Hindlimb muscle (tissue), 1 donor: ENCODE measurements around the gene SNRPB2. TPM values are rescaled to one million over a fixed set of nuclear protein-coding genes. Genes with fewer than 3 reads are reported as not detected.

ENCODE experiments used
- DNase-seq: peaks from one replicate; pipeline ENCODE4 v3.0.0-alpha.2; 2013
- polyA plus RNA-seq: library from polyadenylated mRNA; unstranded; fragments of 120-200 nt; gene quantifications from one replicate; pipeline ENCODE4 v1.2.1, GENCODE V29; 2013; ENCODE audit not compliant: insufficient read length

Gene SNRPB2
- polyA plus RNA-seq, result 60.8 TPM

DNA sequence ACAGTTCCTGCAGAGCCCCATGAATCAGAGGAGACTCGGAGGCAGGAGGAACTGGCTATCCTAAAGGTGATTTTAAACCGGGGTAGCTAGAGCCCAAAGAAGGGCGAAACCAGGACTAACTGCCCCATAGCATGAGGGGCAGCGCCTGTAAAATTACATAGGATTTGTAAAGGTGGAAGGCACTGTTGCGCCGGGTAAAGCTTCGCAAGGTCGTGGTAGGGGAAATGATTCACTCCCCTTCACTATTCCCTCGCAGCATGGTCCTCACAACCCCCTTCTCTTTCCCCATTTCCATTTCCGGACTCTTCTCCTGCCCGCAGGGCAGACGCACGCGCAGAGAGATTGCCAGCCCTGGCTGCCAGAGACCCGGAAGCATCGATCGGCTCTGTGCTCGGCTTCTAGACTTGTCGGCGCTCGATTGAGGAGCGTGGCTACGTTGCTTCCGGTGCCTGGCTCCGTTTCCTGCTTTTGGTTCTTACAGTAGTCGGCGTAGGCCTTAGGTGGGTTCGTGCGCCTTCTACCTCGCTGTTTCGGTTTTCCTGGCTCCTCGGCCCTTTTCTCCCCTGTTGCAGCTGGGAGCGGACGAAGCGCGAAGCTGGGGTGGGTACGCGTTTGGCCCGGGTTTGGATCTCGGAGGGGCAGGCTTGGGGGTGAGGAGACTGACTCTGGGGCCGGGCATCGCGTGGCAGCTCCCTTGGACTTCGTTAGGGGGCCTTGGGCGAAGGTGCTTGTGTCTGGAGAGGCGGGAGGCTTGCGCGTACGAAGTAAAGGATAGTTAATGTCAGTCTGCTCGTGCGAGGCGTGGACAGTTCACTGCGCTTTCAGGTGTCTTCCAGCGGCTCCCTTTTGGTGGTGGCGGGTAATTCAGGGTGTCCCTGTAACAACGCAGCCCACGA, at the start of gene SNRPB2:
TSS of gene SNRPB2 (plus strand) at position 462 of the 896 bp plus-strand sequence. CDS start 1,677 bp downstream, outside the sequence.
- peak; percentile 95 for DNase-seq

DNA sequence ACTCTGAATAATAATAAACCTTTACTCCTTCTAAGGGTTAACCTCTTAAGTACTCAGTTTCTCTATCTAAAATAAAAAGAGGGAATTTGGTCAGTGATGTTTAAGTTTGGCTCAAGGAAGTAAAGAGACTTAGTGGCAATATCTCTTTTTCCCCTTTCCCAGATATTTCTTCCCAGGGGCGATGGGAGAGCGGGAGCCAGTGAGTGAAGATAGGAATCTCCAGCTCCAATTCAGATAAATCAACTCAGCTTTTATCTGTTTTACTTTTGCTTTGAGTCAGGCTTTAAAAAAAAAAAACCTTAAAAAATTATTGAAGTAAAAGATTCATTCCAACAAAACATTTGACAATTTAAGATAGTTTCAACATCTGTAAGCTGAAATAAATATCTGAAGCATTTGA, 45.4 kb upstream of the SNRPB2 start:
- DNase-seq, result no peak

DNA sequence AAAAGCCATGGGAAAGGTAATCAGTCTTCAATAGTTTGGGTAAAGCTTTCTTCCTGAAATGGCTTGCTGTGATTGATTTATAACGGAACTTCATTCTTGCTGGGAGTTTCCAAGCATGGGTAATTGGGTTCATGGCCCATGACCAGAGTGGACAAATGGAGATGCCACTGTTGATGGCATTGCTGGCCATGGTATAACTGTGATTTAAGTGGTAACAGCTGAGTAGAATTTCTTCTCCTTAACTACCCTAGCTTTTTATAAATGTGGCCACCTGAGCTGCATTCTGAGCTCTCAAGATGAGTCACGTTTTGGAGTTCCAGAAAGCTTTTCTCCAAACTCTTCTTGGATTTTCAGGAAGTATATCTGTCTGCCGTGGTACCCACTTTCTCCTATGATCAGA, 39.9 kb upstream of the SNRPB2 start:
- no peak for DNase-seq

DNA sequence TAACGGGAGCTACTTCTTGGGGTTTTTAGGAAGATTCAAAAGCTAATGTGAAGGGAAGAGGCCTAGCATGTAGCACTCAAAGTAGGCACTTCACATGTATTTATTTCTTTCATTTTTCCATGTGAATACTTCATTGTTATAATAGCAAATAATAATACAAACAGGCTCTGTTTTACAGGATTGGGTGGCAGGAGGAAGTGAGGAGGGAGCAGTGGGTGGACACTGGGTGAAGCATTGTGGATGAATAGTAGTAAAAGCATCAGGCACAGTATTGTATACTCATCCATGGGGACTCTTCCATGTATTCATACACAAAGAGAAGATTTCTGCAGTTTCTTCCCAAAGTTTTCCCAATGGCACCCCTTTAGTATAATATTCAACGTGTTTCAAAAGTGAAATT, 38.4 kb upstream of the SNRPB2 start:
- DNase-seq, result no peak

GRCh38 chr20:16692009-16692408, 37.8 kb upstream of the SNRPB2 start:
- DNase-seq, result no peak

DNA sequence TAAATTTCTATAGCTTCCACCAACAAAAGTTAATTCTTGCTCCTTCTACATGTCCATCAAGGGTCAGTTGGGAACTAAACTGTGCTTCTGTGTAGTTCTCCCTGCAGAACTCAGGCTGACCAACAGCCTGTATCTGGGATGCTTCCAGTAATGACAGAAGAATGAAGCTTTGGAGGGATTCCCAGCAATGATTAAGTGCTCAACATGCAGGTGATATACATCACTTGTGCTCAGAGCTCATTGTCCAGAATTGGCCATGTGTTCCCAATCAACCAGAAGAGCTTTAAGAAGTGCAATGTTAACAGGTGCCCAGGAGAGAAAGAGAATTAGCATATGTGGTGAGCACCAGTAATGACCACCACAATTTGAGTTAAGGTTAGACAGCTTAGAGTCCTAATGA, 37.4 kb upstream of the SNRPB2 start:
- no peak for DNase-seq

DNA sequence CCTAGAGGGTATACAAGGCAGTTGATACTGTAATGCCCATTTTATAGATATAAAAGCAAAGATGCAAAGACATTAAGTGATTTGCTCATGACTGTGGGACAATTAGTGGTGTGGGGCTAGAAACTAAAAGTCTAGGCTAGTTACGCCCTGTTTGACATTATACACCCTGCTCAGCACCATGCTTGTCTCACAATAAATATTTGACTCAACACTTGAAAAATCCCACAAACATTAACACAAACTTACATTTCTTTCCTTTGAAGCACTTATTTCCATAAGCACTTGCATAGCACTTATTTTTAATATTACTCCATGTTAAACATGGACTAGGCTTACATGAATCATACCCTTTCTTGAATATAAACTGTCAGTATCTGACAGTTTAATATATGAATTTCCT, 36.5 kb upstream of the SNRPB2 start:
- no peak for DNase-seq

DNA sequence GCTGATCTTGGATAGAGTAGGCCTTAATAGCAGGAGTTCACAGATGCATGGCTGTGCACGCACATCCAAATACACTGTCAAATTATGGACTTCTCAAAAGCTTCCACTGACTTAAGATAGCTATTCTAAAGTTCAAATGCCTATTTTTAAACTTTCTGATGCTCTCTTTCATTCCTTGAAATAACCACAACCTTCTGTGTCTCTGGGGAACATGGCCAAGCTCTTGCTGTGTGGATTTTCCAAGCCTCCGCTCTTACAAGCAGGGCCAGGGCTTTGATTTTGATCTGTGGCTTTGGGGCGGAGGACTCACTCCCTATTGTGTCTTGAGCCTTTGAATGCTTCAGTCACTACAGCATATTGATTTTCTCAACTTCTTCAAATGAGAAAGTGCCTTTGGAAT, 35.7 kb upstream of the SNRPB2 start:
- no peak for DNase-seq

GRCh38 chr20:16695628-16696027, 34.2 kb upstream of the SNRPB2 start:
- DNase-seq, result no peak

- no peak for DNase-seq
Measured at GRCh38 chr20:16699293-16699692, 30.5 kb upstream of the SNRPB2 start.

DNA sequence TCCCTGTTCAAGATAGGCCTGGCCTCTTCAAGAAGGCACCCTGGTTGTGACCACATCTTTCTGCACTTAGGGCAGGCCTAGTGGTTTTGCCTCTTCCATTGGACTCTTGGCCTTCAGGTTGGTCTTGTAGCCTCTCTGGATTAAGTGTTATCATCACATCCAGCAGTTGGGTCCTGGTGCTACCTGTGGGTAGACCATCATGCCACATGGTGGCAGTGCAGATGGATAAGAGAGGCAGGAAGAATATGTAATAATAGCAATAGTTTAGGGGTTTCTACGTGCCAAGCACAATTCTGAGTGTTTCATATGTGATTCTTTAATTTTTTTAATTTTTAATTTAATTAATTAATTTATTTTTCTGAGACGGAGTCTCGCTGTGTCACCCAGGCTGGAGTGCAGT, 28.5 kb upstream of the SNRPB2 start:
- no peak for DNase-seq

GRCh38 chr20:16703570-16703969, 26.3 kb upstream of the SNRPB2 start:
- DNase-seq, result no peak

GRCh38 chr20:16707674-16708073, 22.2 kb upstream of the SNRPB2 start:
- DNase-seq, result no peak

- DNase-seq, result no peak
Measured at GRCh38 chr20:16708602-16709001, 21.2 kb upstream of the SNRPB2 start.

GRCh38 chr20:16709017-16709416, 20.8 kb upstream of the SNRPB2 start:
- no peak for DNase-seq

DNA sequence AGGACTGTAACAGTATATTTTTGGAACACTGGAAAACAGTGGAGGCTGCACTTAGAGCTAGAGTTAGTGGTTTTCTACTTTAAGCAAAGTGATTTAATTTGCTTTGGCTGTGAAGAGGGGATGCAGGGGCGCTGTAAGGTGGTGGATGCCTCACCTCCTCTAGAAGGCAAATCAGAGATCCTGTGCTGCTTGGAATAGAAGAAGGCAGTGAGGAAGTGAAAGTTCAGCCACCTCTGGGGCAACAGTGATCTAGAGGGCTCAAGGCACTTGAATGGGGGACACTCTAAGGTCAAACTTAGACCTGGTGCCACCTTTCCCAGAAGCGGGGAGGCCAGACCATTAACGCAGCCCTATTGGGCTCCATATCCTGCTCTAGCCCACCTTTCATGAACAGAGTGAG, 19.0 kb upstream of the SNRPB2 start:
- DNase-seq, result no peak

GRCh38 chr20:16711661-16712258, 18.1 kb upstream of the SNRPB2 start:
- DNase-seq, result no peak

DNA sequence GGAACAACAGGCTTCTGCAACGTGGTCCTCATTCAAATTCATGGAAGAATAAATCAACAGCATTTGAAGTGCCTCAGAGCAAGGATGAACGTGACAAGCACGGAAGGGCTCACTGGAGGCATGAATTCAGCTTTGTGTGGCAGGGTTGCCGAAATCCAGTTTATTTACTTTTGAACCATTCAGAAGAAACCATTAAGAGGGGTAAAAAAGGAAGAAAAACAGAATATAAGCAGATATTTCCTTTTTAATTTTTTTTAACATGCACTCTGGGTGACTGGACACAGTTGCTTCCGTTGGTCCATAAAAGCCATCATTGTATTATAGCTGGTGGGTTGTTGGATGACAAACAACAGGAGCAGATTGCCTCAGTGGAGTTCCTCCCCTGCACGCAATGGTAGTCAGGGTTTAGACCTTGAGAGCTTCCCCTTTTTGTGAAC, 17.3 kb upstream of the SNRPB2 start:
- DNase-seq, result no peak

- no peak for DNase-seq
Measured at GRCh38 chr20:16713066-16713465, 16.8 kb upstream of the SNRPB2 start.

- no peak for DNase-seq
Measured at GRCh38 chr20:16714242-16714641, 15.6 kb upstream of the SNRPB2 start.

DNA sequence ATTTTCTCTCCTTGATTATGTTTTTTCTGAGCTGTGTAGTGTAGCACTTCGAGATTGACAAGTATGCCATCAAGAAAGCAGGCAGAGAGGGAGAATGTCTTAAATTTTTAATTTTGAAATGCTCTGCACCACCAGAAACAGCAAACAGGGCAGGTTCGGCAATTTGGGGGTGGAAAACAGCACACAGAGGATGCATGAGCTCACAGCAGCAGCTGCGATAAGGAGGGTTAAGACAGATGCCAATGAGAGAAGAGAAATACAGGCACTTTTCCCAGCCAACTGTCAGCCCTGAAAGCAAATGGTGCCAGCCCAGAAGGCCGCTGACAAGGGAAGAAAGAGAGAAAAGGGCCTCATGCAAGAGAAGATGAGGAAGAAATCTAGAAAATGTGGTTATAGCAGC, 15.1 kb upstream of the SNRPB2 start:
- peak; percentile 17 for DNase-seq

GRCh38 chr20:16719421-16719820, 10.4 kb upstream of the SNRPB2 start:
- DNase-seq, result no peak

DNA sequence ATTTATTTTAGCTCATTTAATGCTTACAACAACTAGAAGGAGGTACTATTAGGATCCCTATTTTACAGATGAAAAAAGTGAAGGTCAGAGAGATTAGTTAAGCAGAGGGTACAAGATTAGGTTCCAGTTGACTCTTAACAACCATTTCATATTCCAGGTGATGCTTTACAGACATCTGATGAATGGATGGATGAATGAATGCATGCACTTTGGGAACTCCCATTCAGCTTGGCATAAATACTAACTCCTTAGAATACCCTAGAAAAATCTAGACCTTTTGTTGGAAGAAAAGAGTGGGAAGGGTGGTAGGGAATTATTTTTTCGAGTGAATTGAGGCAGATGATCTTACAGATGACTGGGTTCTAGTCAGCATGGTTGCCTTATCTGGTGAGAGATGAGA, 746 bp upstream of the SNRPB2 start:
- no peak for DNase-seq

GRCh38 chr20:16732506-16733152, 2.8 kb downstream of the SNRPB2 start:
- no peak for DNase-seq
